Panc1 (cell line): ENCODE data around the gene TBCE. TPM values are rescaled to one million over a fixed set of nuclear protein-coding genes. Genes with fewer than 3 reads are reported as not detected.

Source experiments
- ATAC-seq: fragments of 200-7000 bp; cut with Tn5 transposase; 2 replicates; pipeline ENCODE4 v1.9.1; 2020; ENCODE audit warnings: mild to moderate bottlenecking, moderate library complexity
- BruUV-seq: library from RNA; stranded (reverse); fragments of 400-500 nt; replicated peaks from 2 replicates; lab custom pipeline; 2021; lab: Mats Ljungman, UMichigan
- CTCF ChIA-PET: fragments of 300-600 bp; sonication (Branson Sonifier 250); formaldehyde crosslinking; loops from one replicate; lab custom pipeline; 2022; ENCODE audit warnings: antibody characterized with exemption; lab: Charles Lee
- POLR2A ChIA-PET: fragments of 300-600 bp; sonication (Branson Sonifier 250); formaldehyde crosslinking; loops from one replicate; lab custom pipeline; 2022; ENCODE audit warnings: antibody characterized with exemption; lab: Charles Lee
- DNase-seq: peaks from one replicate; pipeline ENCODE4 v3.0.0-alpha.2; 2010; ENCODE audit warnings: low read depth, low spot score
- H3K27ac ChIP-seq: 2 replicates; pipeline ENCODE4 v1.5.1; 2011; ENCODE audit warnings: mild to moderate bottlenecking, low read length, inconsistent platforms
- H3K27me3 ChIP-seq: fragments of 200-500 bp; sonication (Bioruptor generic); 2 replicates; pipeline ENCODE4 v1.6.0; 2014; ENCODE audit warnings: low read length, inconsistent platforms; ENCODE audit not compliant: control insufficient read depth, insufficient read depth
- H3K36me3 ChIP-seq: fragments of 200-500 bp; sonication (Bioruptor generic); 2 replicates; pipeline ENCODE4 v1.5.1; 2014; ENCODE audit warnings: inconsistent platforms, mild to moderate bottlenecking, low read length, moderate library complexity; ENCODE audit not compliant: control insufficient read depth, insufficient read depth
- H3K4me1 ChIP-seq: 2 replicates; pipeline ENCODE4 v1.5.1; 2011; ENCODE audit warnings: inconsistent platforms, mild to moderate bottlenecking, low read length, moderate library complexity; ENCODE audit not compliant: control insufficient read depth, insufficient read depth
- H3K4me3 ChIP-seq, 2 experiments: 2 replicates each; pipeline ENCODE4 v1.5.1; 2011 to 2012; ENCODE audit warnings: low read depth in 2 of 2, low read length in 2 of 2, mild to moderate bottlenecking in 2 of 2, inconsistent platforms in 1 of 2, moderate library complexity in 1 of 2
- H3K9me3 ChIP-seq: fragments of 200-500 bp; sonication (Bioruptor generic); 2 replicates; pipeline ENCODE4 v1.5.1; 2014; ENCODE audit warnings: low read depth, mild to moderate bottlenecking, inconsistent platforms, low read length, moderate library complexity; ENCODE audit not compliant: control insufficient read depth, insufficient read depth
- CTCF ChIP-seq: fragments of 450-650 bp; IDR thresholded peaks from 2 replicates; pipeline ENCODE4 v1.5.1; 2017; ENCODE audit warnings: mild to moderate bottlenecking
- POLR2AphosphoS5 ChIP-seq: IDR thresholded peaks from 2 replicates; pipeline ENCODE4 v1.6.1; 2012; ENCODE audit warnings: mild to moderate bottlenecking, low read depth, low read length, moderate library complexity
- SIN3A ChIP-seq: IDR thresholded peaks from 2 replicates; pipeline ENCODE4 v1.6.1; 2012; ENCODE audit warnings: low read depth, mild to moderate bottlenecking, low read length, moderate library complexity, borderline replicate concordance; ENCODE audit not compliant: insufficient read depth
- TCF7L2 ChIP-seq: IDR thresholded peaks from 2 replicates; pipeline ENCODE4 v1.6.1; 2011; ENCODE audit warnings: mild to moderate bottlenecking, low read depth, low read length, inconsistent platforms
- in situ Hi-C: cut with HindIII; loops from 2 replicates; pipeline ENCODE4 v1.10.0; 2016; ENCODE audit warnings: low sequenced_read_pairs, low pct_unique_long_range_greater_than_20kb
- intact Hi-C: fragments of 100-400 bp; cut with micrococcal nuclease; formaldehyde crosslinking; loops from one replicate; pipeline ENCODE4 v1.10.0; 2022; ENCODE audit not compliant: unreplicated experiment
- total RNA-seq: library from RNA; stranded (reverse); gene quantifications from one replicate; pipeline ENCODE4 v1.2.1, GENCODE V29; 2021; ENCODE audit not compliant: unreplicated experiment
- TF ChIP-seq, protein P1 (sequence below), 2 experiments: IDR thresholded peaks; 2 replicates each; pipeline ENCODE4 v1.6.1; 2011 to 2012; ENCODE audit warnings: low read depth in 2 of 2, control low read depth in 1 of 2, low read length in 1 of 2, mild to moderate bottlenecking in 1 of 2, moderate library complexity in 1 of 2; ENCODE audit not compliant: insufficient read depth in 1 of 2

TBCE gene
- total RNA-seq, 1 experiment from 2014 or later: 72.0 TPM

- intact Hi-C loops: no loop called here
- Histone ChIP-seq H3K27me3 (no peaks in the 10 kb centered on the region), H3K4me1 (peaks cover 88% of the 10 kb centered on the region), H3K36me3 (no peaks in the 10 kb centered on the region), H3K9me3 (no peaks in the 10 kb centered on the region), H3K4me3 (no peak overlapping the region), H3K27ac (peak overlapping the region; percentile 99)
- ChIA-PET POLR2A (interaction anchor here (0.7 kb wide), 1 partner anchor 155 kb away, joined by 3 read pairs; no protein-coding TSS in a partner anchor), CTCF (no interaction called here)
- in situ Hi-C loops: no loop called here
- ATAC-seq (no peak), DNase-seq (no peak)
- TF ChIP-seq SIN3A: no peak
- 0 out of 2 replicates have a peak, but pooled peaks have one; percentile 39 for TF ChIP-seq POLR2AphosphoS5
- TF ChIP-seq TCF7L2: peak; percentile 50; the same call in 1 of the 2 replicates
- no peak for TF ChIP-seq CTCF
- no TSS peak for BruUV-seq
Measured at GRCh38 chr1:235407419-235407818, 40.2 kb downstream of the TBCE start.

DNA sequence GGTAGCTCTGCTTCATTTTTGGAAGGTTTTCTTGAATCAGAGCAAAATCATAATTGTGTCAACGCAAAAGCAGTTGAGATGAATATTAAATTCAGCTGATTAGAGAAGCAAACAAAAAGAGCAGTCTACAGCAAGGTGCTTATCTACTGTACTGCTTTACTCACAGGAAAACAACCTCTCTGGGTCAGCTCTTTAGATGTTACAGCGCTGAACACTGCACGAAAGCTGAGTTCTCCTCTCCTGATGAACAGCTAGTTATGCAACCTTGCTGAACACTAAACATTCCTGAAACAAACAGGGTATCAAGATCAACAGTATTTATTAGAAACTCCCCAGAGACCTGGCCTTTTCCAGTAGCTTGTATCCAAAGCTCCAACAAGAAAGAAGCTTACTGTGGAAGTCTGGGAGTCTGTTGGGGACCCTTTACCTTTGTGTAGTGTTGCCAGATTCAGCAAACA is 41.3 kb downstream of the TBCE start:
- ChIA-PET POLR2A (interaction anchor here (1.1 kb wide), 2 partner anchors 10 to 34 kb away, joined by 3 to 8 read pairs; no protein-coding TSS in a partner anchor), CTCF (no interaction called here)
- Histone ChIP-seq H3K4me1 (peaks cover 79% of the 10 kb centered on the region), H3K9me3 (no peaks in the 10 kb centered on the region), H3K27me3 (no peaks in the 10 kb centered on the region), H3K4me3 (no peak overlapping the region), H3K36me3 (no peaks in the 10 kb centered on the region), H3K27ac (peak overlapping the region; percentile 99)
- ATAC-seq (peak; percentile 77), DNase-seq (no peak)
- TF ChIP-seq SIN3A (no peak), POLR2AphosphoS5 (peak; percentile 62)
- in situ Hi-C loops (no loop called here), intact Hi-C loops (no loop called here)
- no TSS peak for BruUV-seq

- intact Hi-C loops (no loop called here), in situ Hi-C loops (no loop called here)
- H3K27me3 ChIP-seq: no peaks in the 10 kb centered on the region
- H3K36me3 ChIP-seq: no peaks in the 10 kb centered on the region
- TF ChIP-seq POLR2AphosphoS5 (peak; percentile 32; the same call in 1 of the 2 replicates), CTCF (no peak), TCF7L2 (peak; percentile 95), SIN3A (no peak)
- TF ChIP-seq, protein P1, sequence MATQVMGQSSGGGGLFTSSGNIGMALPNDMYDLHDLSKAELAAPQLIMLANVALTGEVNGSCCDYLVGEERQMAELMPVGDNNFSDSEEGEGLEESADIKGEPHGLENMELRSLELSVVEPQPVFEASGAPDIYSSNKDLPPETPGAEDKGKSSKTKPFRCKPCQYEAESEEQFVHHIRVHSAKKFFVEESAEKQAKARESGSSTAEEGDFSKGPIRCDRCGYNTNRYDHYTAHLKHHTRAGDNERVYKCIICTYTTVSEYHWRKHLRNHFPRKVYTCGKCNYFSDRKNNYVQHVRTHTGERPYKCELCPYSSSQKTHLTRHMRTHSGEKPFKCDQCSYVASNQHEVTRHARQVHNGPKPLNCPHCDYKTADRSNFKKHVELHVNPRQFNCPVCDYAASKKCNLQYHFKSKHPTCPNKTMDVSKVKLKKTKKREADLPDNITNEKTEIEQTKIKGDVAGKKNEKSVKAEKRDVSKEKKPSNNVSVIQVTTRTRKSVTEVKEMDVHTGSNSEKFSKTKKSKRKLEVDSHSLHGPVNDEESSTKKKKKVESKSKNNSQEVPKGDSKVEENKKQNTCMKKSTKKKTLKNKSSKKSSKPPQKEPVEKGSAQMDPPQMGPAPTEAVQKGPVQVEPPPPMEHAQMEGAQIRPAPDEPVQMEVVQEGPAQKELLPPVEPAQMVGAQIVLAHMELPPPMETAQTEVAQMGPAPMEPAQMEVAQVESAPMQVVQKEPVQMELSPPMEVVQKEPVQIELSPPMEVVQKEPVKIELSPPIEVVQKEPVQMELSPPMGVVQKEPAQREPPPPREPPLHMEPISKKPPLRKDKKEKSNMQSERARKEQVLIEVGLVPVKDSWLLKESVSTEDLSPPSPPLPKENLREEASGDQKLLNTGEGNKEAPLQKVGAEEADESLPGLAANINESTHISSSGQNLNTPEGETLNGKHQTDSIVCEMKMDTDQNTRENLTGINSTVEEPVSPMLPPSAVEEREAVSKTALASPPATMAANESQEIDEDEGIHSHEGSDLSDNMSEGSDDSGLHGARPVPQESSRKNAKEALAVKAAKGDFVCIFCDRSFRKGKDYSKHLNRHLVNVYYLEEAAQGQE (IDR thresholded peaks at IDR 0.05; ENCODE audit: insufficient read depth in 1 of 2, low read depth in 2 of 2, low read length in 1 of 2): no peak
- 0 out of 4 replicates have a peak overlapping the region, but pooled peaks of 1 of the 2 experiments have one; percentile 5 for H3K4me3 ChIP-seq
- no peaks in the 10 kb centered on the region for H3K9me3 ChIP-seq
- no TSS peak for BruUV-seq
- ChIA-PET POLR2A (interaction anchor here (1.1 kb wide), 2 partner anchors 10 to 35 kb away, joined by 3 to 8 read pairs; no protein-coding TSS in a partner anchor), CTCF (no interaction called here)
- peak; percentile 68 for ATAC-seq
- DNase-seq: no peak
- peaks cover 75% of the 10 kb centered on the region for H3K4me1 ChIP-seq
- H3K27ac ChIP-seq: peak overlapping the region; percentile 99
Measured at GRCh38 chr1:235409042-235409820, 42.0 kb downstream of the TBCE start.
